OCI-LY7 (cell line): Measurements from ENCODE around the gene SLC4A9.

ENCODE experiments used
- EZH2phosphoT487 ChIP-seq: fragments of 200-600 bp; sonication (generic); IDR thresholded peaks from 2 replicates; pipeline ENCODE4 v1.6.1; 2018; ENCODE audit warnings: low read depth, borderline replicate concordance, mild to moderate bottlenecking, mixed run types, antibody characterized with exemption, low read length, moderate library complexity, mixed read lengths
- TF ChIP-seq, protein P1 (sequence below): fragments of 200-600 bp; sonication (generic); conservative IDR thresholded peaks from 2 replicates; pipeline ENCODE4 v1.5.1; 2014; ENCODE audit warnings: mild to moderate bottlenecking, antibody characterized with exemption, low read length, moderate library complexity, mixed read lengths

DNA sequence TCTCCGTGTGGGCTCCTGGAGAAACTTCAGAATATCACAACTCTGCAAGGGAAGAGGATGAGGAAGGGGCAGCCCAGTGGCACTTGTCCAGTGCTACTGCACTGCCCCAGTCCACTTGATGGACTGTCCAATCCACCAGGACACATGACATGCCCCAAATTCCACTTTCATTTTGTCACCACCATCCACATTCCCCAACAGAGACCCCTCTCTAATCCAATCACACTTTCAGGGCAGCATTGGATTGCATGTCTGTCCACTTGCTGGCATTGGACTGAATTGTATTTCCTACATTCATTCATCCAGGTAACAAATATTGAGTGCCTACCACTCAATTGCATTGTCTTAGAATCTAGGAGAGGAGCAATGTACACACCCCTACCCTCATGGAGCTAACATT is 28.4 kb upstream of the SLC4A9 start:
- TF ChIP-seq, protein P1, sequence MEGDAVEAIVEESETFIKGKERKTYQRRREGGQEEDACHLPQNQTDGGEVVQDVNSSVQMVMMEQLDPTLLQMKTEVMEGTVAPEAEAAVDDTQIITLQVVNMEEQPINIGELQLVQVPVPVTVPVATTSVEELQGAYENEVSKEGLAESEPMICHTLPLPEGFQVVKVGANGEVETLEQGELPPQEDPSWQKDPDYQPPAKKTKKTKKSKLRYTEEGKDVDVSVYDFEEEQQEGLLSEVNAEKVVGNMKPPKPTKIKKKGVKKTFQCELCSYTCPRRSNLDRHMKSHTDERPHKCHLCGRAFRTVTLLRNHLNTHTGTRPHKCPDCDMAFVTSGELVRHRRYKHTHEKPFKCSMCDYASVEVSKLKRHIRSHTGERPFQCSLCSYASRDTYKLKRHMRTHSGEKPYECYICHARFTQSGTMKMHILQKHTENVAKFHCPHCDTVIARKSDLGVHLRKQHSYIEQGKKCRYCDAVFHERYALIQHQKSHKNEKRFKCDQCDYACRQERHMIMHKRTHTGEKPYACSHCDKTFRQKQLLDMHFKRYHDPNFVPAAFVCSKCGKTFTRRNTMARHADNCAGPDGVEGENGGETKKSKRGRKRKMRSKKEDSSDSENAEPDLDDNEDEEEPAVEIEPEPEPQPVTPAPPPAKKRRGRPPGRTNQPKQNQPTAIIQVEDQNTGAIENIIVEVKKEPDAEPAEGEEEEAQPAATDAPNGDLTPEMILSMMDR = no peak
- TF ChIP-seq EZH2phosphoT487 = no peak
